ENCODE data around the gene PAPOLA. TPM values are rescaled to one million over a fixed set of nuclear protein-coding genes. Genes with fewer than 3 reads are reported as not detected.
"Not testable (repeated sequence)": the region's sequence is repeated elsewhere in the genome, so short reads cannot be mapped to it uniquely, and the experiment has no call there.

Gene PAPOLA
- total and polyA plus RNA-seq, 2 experiments from 2014 or later = 198 to 237 TPM

GRCh38 chr14:96470331-96470730, 31.9 kb upstream of the PAPOLA start:
- H3K4me3 Mint-ChIP-seq = no peak overlapping the region
- TF ChIP-seq POLR2AphosphoS5 (IDR thresholded peaks at IDR 0.05; ENCODE audit: low read depth) (no peak), EZH2phosphoT487 (IDR thresholded peaks at IDR 0.05; ENCODE audit: unreplicated experiment) (no peak), STAT1 (IDR thresholded peaks at IDR 0.05; ENCODE audit: unreplicated experiment) (no peak), ZNF462 (CRISPR knock-in tag; IDR thresholded peaks at IDR 0.05) (no peak), CTCF (conservative IDR thresholded peaks at IDR 0.05; ENCODE audit: low read depth in 2 of 2) (no peak), JUNB (IDR thresholded peaks at IDR 0.05; ENCODE audit: unreplicated experiment) (no peak), NANOG (IDR thresholded peaks at IDR 0.05; ENCODE audit: borderline replicate concordance) (no peak), REST (IDR thresholded peaks at IDR 0.05; ENCODE audit: unreplicated experiment) (no peak), EZH2 (IDR thresholded peaks at IDR 0.05; ENCODE audit: low read depth, unreplicated experiment) (no peak), ETS1 (IDR thresholded peaks at IDR 0.05) (no peak)
- H3F3A ChIP-seq (replicated peaks; ENCODE audit: low read depth) = no peaks in the 10 kb centered on the region
- no peaks in the 10 kb centered on the region for H3K36me3 Mint-ChIP-seq (ENCODE audit: low read depth)
- no peaks in the 10 kb centered on the region for H3K9me2 ChIP-seq (ENCODE audit: insufficient read depth)
- no peak overlapping the region for H2AFZ ChIP-seq
- no peaks in the 10 kb centered on the region for H4K20me1 ChIP-seq (replicated peaks; ENCODE audit: insufficient read depth)
- no peaks in the 10 kb centered on the region for H3K4me1 Mint-ChIP-seq
- no peak overlapping the region for H3K27ac Mint-ChIP-seq
- no peaks in the 10 kb centered on the region for H3K36me3 ChIP-seq (ENCODE audit: insufficient read depth)
- H3K27me3 ChIP-seq (ENCODE audit: insufficient read depth) = no peaks in the 10 kb centered on the region
- ATAC-seq (no peak), DNase-seq (ENCODE audit: low spot score) (no peak)
- H3K79me2 ChIP-seq (replicated peaks; ENCODE audit: insufficient read depth) = no peaks in the 10 kb centered on the region
- no peaks in the 10 kb centered on the region for H3K4me1 ChIP-seq (ENCODE audit: insufficient read depth)
- H3K27me3 Mint-ChIP-seq (ENCODE audit: insufficient read depth, low read depth, poor library complexity) = peaks cover 4% of the 10 kb centered on the region
- H3K9me3 Mint-ChIP-seq = no peaks in the 10 kb centered on the region
- no peak overlapping the region for H3K4me2 ChIP-seq
- H3K4me3 ChIP-seq = no peak overlapping the region
- H3K27ac ChIP-seq (ENCODE audit: low read depth) = no peak overlapping the region

GRCh38 chr14:96470967-96471366, 31.2 kb upstream of the PAPOLA start:
- H2AFZ ChIP-seq; DNase-seq (ENCODE audit: low spot score); H3K9me3 Mint-ChIP-seq; H3K79me2 ChIP-seq (replicated peaks; ENCODE audit: insufficient read depth); H3K4me2 ChIP-seq; H3K27me3 Mint-ChIP-seq (ENCODE audit: insufficient read depth, low read depth, poor library complexity); H3K36me3 Mint-ChIP-seq (ENCODE audit: low read depth); H3K27ac Mint-ChIP-seq; H4K20me1 ChIP-seq (replicated peaks; ENCODE audit: insufficient read depth); H3K9me2 ChIP-seq (ENCODE audit: insufficient read depth); H3K4me1 ChIP-seq (ENCODE audit: insufficient read depth); H3F3A ChIP-seq (replicated peaks; ENCODE audit: low read depth); ATAC-seq; H3K4me1 Mint-ChIP-seq; H3K4me3 Mint-ChIP-seq; H3K36me3 ChIP-seq (ENCODE audit: insufficient read depth); H3K27ac ChIP-seq (ENCODE audit: low read depth); H3K4me3 ChIP-seq; H3K27me3 ChIP-seq (ENCODE audit: insufficient read depth): not testable (repeated sequence)

Measured in GM23338 (cell line).